Measurements from ENCODE around the gene ASPA.

Gene ASPA

DNA sequence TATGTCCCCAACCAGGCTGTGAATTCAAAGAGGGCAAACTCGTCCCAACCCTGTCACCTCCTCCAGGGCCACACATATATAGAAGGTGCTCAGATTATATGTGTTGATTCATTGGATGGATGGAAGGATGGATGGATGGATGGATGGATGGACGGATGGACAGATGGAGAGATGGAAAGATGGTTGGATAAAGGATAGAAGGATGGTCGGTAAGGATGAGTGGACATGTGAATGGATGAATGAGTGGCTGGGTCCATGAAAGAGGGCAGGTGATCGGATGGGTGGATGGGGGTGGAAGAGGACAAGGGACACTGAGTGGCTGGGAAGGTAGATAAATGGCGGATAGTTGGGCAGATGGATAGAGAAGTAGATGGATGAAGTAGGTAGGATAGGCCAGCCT, 51.7 kb downstream of the ASPA start:
- H3K27me3 ChIP-seq (ENCODE audit: insufficient read depth, poor library complexity, severe bottlenecking) = no peaks in the 10 kb centered on the region
- no peak for DNase-seq (ENCODE audit: low read depth in 1 of 2, low spot score in 1 of 2)
- no peak overlapping the region for H3K4me3 ChIP-seq (replicated peaks; ENCODE audit: insufficient read depth, low read length)
- TF ChIP-seq SPI1 (IDR thresholded peaks at IDR 0.05; ENCODE audit: borderline replicate concordance, low read depth) (no peak), GABPA (IDR thresholded peaks at IDR 0.05; ENCODE audit: low read depth) (no peak), POLR2AphosphoS5 (IDR thresholded peaks at IDR 0.05; ENCODE audit: low read depth) (no peak)
- TF ChIP-seq, protein P1, sequence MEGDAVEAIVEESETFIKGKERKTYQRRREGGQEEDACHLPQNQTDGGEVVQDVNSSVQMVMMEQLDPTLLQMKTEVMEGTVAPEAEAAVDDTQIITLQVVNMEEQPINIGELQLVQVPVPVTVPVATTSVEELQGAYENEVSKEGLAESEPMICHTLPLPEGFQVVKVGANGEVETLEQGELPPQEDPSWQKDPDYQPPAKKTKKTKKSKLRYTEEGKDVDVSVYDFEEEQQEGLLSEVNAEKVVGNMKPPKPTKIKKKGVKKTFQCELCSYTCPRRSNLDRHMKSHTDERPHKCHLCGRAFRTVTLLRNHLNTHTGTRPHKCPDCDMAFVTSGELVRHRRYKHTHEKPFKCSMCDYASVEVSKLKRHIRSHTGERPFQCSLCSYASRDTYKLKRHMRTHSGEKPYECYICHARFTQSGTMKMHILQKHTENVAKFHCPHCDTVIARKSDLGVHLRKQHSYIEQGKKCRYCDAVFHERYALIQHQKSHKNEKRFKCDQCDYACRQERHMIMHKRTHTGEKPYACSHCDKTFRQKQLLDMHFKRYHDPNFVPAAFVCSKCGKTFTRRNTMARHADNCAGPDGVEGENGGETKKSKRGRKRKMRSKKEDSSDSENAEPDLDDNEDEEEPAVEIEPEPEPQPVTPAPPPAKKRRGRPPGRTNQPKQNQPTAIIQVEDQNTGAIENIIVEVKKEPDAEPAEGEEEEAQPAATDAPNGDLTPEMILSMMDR (IDR thresholded peaks at IDR 0.05; ENCODE audit: insufficient read depth, low read length) = no peak
- TF ChIP-seq, protein P2, sequence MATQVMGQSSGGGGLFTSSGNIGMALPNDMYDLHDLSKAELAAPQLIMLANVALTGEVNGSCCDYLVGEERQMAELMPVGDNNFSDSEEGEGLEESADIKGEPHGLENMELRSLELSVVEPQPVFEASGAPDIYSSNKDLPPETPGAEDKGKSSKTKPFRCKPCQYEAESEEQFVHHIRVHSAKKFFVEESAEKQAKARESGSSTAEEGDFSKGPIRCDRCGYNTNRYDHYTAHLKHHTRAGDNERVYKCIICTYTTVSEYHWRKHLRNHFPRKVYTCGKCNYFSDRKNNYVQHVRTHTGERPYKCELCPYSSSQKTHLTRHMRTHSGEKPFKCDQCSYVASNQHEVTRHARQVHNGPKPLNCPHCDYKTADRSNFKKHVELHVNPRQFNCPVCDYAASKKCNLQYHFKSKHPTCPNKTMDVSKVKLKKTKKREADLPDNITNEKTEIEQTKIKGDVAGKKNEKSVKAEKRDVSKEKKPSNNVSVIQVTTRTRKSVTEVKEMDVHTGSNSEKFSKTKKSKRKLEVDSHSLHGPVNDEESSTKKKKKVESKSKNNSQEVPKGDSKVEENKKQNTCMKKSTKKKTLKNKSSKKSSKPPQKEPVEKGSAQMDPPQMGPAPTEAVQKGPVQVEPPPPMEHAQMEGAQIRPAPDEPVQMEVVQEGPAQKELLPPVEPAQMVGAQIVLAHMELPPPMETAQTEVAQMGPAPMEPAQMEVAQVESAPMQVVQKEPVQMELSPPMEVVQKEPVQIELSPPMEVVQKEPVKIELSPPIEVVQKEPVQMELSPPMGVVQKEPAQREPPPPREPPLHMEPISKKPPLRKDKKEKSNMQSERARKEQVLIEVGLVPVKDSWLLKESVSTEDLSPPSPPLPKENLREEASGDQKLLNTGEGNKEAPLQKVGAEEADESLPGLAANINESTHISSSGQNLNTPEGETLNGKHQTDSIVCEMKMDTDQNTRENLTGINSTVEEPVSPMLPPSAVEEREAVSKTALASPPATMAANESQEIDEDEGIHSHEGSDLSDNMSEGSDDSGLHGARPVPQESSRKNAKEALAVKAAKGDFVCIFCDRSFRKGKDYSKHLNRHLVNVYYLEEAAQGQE (IDR thresholded peaks at IDR 0.05; ENCODE audit: insufficient replicate concordance, low read depth) = no peak
- no peak overlapping the region for H3K27ac ChIP-seq (replicated peaks)

DNA sequence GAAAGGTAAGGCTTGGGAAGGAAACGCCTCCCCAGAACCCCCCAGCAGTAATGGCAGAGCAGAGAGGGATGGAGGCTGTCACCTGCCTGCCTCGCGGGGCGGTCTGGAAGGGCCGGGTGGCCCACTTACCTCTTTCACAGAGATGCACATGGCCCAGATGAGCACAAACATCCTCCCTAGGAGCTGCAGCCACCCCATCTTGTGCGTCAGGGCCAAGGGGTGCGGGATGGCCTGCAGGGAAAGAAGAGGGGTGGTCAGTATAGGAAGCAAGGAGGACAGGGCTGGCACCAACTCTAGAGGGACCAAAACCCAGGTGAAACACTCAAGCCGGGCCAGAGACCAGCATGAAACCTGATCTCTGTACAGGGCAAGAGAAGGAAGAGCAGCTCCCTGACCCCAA, 52.1 kb downstream of the ASPA start:
- no peak for TF ChIP-seq SPI1 (IDR thresholded peaks at IDR 0.05; ENCODE audit: borderline replicate concordance, low read depth)
- Histone ChIP-seq H3K27ac (replicated peaks) (no peak overlapping the region), H3K27me3 (ENCODE audit: insufficient read depth, poor library complexity, severe bottlenecking) (no peaks in the 10 kb centered on the region), H3K4me3 (replicated peaks; ENCODE audit: insufficient read depth, low read length) (no peak overlapping the region)
- no peak for DNase-seq (ENCODE audit: low read depth in 1 of 2, low spot score in 1 of 2)

DNA sequence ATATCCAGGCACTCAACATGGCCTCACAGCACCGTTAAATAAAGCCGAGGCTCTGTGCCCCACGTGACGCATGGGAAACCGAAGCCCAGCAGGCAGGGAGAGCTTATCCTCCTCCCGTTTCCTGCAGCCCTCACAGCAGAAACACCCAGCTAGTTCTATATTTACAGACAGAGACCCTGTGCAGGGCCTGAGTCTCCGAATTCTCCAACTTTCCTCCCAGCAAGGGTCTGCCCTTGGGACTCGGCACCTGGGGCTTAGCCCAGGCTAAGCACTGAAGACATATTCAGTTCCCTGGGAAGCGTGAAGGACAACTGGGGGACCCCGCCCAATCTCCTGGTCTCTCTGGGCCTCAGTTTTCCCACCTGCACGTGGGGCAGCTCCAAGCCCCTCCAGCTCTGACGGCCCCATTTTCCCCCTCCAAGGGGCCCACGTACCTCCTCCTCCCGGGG, 52.6 kb downstream of the ASPA start:
- Histone ChIP-seq H3K27me3 (ENCODE audit: insufficient read depth, poor library complexity, severe bottlenecking) (no peaks in the 10 kb centered on the region), H3K4me3 (replicated peaks; ENCODE audit: insufficient read depth, low read length) (no peak overlapping the region), H3K27ac (replicated peaks) (no peak overlapping the region)
- no peak for DNase-seq (ENCODE audit: low read depth in 1 of 2, low spot score in 1 of 2)
- TF ChIP-seq GABPA (IDR thresholded peaks at IDR 0.05; ENCODE audit: low read depth) = no peak
- no peak for TF ChIP-seq POLR2AphosphoS5 (IDR thresholded peaks at IDR 0.05; ENCODE audit: low read depth)
- TF ChIP-seq, protein P1 (IDR thresholded peaks at IDR 0.05; ENCODE audit: insufficient read depth, low read length) = no peak
- TF ChIP-seq, protein P2 (IDR thresholded peaks at IDR 0.05; ENCODE audit: insufficient replicate concordance, low read depth) = no peak
- TF ChIP-seq SPI1 (IDR thresholded peaks at IDR 0.05; ENCODE audit: borderline replicate concordance, low read depth) = no peak

DNA sequence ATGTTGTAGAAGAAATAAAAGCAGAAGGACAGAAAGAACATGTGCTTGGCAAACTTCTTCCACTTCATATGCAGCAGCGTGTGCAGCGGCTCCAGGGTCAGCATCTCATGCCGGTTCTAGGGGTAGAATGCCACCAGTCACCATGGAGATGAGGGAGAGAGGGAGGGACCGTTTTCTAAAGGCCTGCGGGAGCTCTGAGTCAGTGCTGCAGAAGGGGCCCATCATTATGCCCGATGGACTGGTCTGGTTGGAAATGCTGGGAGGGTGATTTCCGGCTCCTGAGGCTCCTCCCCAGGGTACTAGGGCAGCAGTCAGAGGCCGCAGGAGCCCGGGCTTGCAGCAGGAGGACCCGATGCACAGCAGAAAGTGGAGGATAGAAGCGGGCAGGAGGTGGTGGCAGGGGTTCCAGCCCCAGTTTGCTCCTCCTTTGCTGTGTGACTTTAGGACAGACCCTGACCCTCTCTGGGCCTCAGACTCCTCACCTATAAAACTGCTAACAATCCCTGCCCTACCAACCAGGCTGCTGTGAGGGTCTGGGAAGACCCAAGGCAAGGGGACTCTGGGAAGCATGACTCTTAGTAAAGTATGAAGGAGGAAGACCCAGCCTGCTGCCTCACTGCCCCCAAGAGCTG, 53.2 kb downstream of the ASPA start:
- DNase-seq (ENCODE audit: low read depth in 1 of 2, low spot score in 1 of 2) = no peak
- Histone ChIP-seq H3K4me3 (replicated peaks; ENCODE audit: insufficient read depth, low read length) (no peak overlapping the region), H3K27ac (replicated peaks) (no peak overlapping the region), H3K27me3 (ENCODE audit: insufficient read depth, poor library complexity, severe bottlenecking) (no peaks in the 10 kb centered on the region)
- TF ChIP-seq GABPA (IDR thresholded peaks at IDR 0.05; ENCODE audit: low read depth) (no peak), SPI1 (IDR thresholded peaks at IDR 0.05; ENCODE audit: borderline replicate concordance, low read depth) (no peak), POLR2AphosphoS5 (IDR thresholded peaks at IDR 0.05; ENCODE audit: low read depth) (no peak)
- TF ChIP-seq, protein P1 (IDR thresholded peaks at IDR 0.05; ENCODE audit: insufficient read depth, low read length) = no peak
- TF ChIP-seq, protein P2 (IDR thresholded peaks at IDR 0.05; ENCODE audit: insufficient replicate concordance, low read depth) = no peak

All from HL-60 (cell line).